SW 1271 (cell line): ENCODE results near the gene APOBEC3A.
"Not testable (repeated sequence)": the region's sequence is repeated elsewhere in the genome, so short reads cannot be mapped to it uniquely, and the experiment has no call there.

ENCODE experiments used
- DNase-seq, 2 experiments: peaks; one replicate each; lab custom pipeline; 2025; lab: John Stamatoyannopoulos, UW

Gene APOBEC3A

DNA sequence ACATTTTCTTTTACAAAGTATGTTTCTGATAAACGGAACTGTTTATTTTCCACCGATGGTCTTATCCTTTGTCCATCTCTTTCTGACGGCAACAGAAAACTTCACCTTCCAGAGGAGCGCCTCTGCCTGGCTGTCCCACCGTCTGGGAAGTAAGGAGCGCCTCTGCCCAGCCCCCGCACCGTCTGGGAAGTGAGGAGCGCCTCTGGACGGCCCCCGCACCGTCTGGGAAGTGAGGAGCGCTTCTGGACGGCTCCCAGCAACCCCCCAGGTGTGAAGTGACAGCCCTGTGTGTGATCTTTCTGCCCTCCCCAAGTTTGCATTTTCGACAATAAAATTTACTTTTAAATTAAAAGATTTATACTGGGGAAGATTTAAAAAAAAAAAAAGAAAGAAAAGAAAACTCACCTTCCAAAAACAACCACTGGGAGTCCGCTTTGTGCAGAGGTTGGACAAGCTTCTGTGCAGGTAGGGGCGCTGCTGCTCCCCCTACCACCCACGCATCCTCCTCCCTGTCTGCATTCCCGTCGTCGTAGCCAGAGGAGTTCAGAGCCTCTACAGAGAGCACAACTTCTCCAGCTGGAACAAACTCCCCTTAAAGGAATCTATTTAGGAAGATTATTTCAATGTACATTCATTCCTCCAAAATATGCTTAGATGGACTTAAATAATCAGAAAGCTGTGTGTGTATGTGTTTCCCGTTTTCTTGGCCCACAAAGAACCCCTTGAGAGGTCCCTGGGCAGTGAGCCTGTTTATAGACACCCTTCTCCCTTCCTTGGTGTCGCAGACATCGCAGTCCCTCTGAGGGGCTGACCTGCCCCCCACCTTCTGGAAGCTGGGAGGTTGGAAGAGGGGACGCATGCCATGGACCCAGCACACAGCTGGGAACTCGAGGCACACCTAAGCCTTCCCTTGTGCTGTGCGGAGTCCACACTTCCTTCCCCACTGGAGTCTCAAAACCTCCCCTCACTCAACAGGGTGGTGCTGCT, 23.9 kb downstream of the APOBEC3A start:
- DNase-seq, result no peak

DNA sequence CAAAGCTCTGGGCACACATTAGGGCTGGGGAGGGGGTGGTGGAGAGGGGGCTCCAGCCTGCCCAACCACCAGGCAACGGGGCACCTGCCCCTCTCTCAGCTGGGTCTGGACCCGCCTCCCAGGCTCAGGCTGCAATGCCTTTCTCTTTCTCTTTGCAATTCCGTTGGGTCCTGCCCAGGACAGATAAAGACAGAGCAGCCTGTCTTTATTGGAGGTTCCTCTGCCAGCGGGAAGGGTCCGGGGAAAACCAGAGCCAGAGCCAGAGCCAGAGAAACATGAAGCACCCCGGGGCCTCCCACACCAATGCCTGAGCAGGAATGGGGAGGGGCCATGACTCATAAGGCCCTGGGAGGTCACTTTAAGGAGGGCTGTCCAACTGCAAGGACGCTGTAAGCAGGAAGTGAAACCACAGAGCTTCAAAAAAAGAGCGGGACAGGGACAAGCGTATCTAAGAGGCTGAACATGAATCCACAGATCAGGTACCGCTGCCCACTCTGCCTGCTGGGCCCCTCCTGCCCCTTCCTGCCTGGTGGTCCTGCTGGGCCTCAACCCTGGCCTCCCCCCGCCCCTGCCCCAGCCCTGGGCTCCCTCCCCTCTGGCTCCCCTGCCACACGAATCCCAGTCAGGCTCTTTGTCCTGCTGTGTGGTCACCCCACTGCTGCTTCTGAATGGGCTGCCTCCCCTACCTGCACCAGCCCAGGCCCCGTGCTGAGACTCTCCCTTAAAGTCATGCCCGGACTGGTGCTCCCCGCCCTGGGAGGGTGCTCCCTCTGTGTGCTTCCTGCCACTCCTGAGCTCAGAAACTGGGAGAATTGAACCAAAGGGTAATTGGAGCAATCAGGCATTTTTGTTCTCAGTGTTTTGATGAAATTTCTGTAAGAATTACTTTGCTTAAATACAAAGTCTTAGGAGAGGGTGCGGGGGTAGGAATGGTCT, 24.9 kb downstream of the APOBEC3A start, which contains the start of gene APOBEC3B:
Gene APOBEC3B (plus strand): TSS at position 356 of the 936 bp plus-strand sequence. CDS start 107 bp downstream, at position 463.
- DNase-seq, result peak; percentile 61 to 89

DNA sequence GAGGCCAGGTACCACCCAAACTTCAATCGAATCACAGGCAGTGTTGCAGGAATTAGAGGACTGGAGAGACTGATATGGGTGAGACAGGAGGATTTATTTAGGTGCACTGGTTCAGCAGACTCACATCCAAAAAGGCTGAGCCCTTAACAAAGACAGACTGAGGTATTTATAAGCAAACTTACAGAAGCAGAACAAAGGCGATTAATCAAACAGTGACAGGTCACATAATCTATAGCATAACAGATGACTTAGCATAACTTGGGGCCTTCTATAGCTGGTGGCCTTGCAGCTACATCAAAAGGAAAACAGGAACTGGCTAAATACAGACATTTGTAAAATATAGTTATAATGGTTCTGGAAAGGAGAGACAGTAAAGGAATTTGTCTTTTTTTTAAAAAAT, 26.8 kb downstream of the APOBEC3A start:
- no peak for DNase-seq

DNA sequence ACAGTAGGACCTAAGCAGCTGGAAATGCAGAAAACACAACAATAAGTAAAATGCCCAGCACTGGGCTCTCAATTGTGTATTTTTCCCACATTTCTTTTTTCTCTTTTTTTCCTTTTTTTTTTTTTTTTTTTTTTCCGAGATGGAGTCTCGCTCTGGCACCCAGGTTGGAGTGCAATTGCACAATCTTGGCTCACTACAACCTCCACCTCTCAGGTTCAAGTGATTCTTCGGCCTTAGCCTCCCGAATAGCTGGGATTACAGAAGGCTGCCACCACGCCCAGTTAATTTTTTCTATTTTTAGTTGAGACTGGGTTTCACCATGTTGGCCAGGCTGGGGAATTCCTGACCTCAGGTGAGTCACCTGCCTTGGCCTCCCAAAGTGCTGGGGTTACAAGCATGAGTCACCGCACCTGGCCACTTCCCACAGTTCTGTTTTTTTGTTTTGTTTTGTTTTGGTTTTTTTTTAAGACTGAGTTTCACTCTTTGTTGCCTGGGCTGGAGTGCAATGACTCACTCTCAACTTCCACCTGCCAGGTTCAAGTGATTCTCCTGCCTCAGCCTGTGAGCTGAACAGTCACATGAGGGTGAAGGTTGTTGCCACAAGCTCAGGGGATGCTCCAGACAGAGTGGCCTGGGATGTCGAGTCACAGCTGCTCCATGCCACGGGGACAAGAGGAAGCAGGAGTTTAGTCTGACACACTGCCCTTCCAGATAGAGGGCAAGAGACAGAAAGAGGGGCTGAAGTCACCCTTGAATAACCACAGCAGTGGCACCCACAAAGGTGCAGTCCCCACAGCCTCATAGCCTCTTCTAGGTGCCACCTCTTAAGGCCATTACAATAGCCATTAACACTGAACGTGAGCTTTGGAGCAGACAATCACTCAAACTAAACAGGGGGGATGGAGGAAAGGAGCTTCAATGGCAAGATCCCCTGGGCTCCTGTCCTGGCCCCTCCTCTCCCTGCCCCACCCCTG, 27.7 kb downstream of the APOBEC3A start:
- peak in 1 of 2 experiments; percentile 47 for DNase-seq

DNA sequence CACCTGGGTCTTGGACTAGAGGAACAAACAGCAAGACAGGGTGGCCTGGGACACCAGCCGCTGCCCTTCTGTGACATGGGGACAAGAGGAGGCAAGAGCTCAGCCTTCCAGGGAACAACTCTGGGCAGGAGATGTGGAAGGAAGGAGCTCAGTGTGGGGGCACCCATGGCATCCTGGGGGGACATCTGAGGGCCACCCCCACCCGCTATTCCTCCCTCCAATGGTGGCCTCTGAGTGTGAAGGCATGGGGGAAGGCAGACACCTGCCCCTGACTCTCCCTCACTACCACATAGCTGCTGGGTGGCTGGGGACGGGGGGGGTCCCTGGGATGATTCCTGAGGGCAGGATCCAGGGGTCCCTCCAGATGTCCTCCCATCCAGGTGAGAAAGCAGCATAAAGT, 29.2 kb downstream of the APOBEC3A start:
- no peak for DNase-seq

DNA sequence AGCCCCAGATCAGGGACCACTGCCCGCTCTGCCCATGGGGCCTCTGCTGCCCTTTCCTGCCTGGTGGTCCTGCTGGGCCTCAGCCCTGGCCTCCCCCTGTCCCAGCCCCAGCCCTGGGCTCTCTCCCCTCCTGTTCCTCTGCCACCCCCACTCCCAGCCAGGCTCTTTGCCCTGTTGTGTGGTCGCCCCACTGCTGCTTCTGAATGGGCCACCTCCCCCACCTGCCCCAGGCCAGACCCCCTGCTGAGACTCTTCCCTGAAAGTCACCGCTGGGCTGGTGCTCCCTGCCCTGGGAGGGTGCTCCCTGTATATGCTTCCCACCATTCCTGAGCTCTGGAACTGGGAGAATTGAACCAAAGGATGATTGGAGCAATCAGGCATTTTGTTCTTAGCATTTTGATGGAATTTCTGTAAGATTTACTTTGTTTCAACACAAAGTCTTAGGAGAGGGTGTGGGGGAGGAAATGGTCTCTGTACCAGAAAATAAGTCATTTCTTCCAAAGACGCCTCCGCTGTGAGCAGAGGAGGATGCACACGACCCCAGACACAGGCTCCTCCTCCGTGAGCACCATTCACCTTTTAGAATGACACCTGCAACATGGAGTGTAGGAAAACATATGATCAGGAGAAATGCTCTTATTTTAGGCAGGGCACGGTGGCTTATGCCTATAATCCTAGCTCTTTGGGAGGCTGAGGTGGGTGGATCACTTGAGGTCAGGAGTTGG, 29.9 kb downstream of the APOBEC3A start:
- no peak for DNase-seq

DNA sequence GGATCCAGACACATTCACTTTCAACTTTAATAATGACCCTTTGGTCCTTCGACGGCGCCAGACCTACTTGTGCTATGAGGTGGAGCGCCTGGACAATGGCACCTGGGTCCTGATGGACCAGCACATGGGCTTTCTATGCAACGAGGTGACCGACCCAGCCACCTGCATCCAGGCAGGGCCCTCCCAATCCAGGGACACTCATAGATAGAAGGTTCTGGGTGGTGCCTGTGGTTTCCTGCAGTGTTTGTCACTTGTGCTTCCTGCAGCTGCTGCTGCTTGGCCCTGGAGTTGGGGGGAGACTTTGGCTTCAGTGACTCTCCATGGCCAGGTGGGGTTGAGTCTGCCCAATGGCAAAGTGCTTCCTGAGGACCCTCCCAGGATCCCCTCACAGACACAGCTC, 32.1 kb downstream of the APOBEC3A start:
- DNase-seq, result no peak

DNA sequence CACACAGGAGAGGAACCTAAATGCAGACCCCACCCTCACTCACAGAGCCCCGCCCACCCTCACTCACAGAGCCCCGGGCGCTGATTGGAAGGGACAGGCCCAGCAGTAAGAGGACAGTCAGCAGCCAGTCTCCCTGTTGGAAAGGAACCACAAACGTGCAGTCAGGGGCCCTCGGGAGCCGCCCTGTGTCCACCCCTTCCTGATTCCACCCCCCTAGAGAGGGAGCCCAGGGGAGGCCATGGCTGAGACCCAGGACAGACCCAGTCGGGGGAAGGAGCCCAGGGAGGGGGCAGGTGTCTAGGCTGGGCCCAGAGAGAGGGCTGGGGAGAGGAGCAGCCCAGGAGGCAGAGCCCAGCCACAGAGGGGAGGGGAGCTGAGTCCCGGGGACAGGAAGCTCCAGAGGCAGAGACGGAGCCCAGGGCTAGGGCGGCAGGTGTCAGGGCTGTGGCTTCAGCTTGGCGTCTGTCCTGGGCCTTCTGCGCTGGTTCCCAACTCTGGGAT, 35.5 kb downstream of the APOBEC3A start:
- not testable (repeated sequence) for DNase-seq

DNA sequence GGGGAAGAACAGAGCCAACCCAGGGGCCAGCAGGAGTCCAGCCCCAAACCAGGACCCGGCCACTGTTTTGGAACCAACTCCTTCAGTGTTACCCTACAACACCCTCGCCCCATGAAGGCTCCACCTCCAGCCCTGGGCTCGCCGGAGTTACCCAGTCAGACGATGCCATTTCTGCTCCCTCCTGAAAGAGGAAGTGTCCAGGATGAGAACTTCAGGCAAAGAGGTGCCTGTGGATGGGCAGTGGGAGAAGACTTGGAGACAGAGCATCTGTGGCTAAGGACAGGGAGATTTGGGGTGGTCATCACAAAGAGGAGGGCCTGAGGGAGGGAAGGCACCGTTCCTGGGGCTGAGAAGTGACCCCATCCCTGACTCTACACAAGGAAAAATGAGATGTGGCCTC, 38.7 kb downstream of the APOBEC3A start:
- no peak for DNase-seq

DNA sequence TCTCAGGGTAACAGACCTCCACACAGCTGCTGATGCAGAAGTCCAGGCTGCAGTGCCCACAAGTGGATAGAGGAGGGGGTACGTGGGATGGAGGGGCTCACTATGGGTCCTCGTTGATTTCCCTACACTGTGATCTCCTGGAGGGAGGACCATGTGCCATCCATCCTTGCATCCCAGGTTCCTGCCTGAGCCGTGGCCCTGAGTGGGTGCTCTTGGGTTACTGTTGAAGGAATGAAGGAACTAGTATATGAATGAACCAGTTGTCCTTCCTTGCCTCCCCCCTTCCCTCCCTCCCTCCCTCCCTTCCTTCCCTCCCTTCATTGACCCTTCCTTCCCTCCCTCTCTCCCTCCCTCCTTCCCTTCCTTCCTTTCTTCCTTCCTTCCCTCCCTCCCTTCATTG, 40.1 kb downstream of the APOBEC3A start:
- DNase-seq, result no peak

DNA sequence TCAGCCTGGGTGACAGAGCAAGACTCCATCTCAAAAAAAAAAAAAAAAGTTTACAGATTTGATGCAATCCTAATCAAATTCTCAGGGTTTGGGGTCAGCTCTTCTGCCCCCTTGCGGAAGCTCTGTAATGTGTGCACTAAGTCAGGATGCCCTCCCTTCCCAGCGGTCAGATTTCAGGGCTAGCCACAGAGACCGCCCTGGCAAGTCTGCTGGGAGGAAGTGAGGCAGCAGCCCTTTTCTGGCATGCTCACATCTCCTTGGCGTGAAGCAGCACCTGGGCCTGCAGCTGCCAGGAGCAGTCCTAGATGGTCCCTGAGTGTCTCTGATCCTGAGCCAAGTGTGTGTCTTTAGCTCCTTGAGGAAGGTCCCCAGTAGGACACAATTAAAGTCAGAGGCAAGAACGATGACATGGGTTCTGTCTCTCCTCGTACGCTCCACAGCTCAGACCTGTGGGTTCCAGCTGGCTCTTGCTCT, 45.8 kb downstream of the APOBEC3A start:
- peak; percentile 53 to 81 for DNase-seq

DNA sequence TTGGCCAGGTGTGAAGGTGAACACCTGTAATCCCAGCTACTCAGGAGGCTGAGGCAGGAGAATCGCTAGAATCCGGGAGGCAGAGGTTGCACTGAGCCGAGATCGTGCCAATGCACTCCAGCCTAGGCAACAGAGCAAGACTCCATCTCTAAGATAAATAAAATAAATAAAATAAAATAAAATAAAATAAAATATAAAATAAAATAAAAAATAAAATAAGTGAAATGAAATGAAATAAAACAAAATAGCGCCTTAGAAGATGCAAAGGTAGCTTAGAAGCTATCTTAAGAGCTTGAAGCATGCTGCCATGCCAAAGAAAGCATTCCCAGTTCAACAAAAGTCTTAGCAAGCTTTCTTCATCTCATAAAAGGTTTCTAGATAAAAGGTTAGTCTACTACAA, 49.8 kb downstream of the APOBEC3A start:
- no peak for DNase-seq

DNA sequence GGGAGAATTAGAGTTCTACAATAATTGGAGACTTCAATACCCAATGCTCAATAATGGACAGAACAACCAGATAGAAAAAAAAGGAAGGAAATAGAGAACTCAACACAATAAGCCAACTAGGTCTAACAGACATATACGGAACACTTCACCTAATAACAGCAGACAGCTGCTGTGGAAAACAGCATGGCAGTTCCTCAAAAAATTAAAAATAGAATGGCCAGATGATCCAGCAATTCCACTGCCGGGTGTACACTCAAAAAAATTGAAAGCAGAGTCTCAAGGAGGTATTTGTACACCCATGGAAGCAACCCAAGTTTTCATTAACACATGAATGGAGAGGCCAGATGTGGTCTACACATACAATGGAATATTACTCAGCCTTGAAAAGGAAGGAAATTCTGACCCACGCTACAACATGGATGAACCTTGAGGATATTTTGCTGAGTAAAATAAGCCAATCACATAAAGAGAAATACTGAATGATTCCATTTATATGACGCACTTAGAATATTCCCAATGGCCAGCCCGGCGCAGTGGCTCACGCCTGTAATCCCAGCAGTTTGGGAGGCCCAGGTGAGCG, 51.0 kb downstream of the APOBEC3A start:
- DNase-seq, result not testable (repeated sequence)

DNA sequence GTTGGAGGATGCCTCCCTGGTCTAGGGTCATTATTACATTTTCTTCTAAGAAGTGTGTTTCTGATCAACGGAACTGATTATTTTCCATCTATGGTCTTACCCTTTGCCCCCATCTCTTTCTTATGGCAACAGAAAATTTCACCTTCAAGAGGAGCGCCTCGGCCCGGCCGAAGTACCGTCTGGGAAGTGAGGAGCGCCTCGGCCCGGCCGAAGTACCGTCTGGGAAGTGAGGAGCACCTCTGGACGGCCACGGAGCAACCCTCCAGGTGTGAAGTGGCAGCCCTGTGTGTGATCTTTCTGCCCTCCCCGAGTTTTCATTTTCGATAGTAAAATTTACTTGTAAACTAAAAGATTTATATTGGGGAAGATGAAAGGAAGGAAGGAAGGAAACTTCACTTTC, 53.5 kb downstream of the APOBEC3A start:
- DNase-seq, result no peak
